ENCODE measurements around the gene LTB. TPM values are rescaled to one million over a fixed set of nuclear protein-coding genes. Genes with fewer than 3 reads are reported as not detected.
A peak's percentile ranks its signal among the peaks of the same experiment; 100 is the strongest.

LTB gene
- total and polyA plus RNA-seq, 2 of the 13 experiments (the other 11 are each of a cell fraction or from before 2014, with no cell fraction given), result 0.09 to 0.22 TPM

DNA sequence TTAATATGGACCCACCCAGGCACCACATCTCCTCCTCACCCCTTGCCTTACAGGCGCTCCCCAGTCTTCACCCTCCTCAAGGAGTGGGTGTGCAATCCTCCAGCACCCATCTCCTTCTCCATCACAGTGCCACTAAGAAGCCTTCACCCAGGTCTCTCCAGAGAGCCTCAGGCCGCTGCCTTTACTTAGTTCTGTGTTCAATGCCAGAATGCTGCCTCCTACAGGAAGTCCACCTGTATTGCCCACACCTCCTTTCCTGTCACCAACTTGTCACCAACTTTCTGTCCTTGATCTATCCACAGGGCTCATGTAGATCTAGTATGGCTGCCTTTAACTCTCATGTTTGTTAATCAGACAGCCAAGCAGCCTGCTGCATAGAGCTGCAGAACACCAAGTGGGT, 3.3 kb upstream of the LTB start (continued):
- no peak for TF ChIP-seq HES4 (CRISPR knock-in tag; IDR thresholded peaks at IDR 0.05; ENCODE audit: borderline replicate concordance)
- TF ChIP-seq, protein P1, sequence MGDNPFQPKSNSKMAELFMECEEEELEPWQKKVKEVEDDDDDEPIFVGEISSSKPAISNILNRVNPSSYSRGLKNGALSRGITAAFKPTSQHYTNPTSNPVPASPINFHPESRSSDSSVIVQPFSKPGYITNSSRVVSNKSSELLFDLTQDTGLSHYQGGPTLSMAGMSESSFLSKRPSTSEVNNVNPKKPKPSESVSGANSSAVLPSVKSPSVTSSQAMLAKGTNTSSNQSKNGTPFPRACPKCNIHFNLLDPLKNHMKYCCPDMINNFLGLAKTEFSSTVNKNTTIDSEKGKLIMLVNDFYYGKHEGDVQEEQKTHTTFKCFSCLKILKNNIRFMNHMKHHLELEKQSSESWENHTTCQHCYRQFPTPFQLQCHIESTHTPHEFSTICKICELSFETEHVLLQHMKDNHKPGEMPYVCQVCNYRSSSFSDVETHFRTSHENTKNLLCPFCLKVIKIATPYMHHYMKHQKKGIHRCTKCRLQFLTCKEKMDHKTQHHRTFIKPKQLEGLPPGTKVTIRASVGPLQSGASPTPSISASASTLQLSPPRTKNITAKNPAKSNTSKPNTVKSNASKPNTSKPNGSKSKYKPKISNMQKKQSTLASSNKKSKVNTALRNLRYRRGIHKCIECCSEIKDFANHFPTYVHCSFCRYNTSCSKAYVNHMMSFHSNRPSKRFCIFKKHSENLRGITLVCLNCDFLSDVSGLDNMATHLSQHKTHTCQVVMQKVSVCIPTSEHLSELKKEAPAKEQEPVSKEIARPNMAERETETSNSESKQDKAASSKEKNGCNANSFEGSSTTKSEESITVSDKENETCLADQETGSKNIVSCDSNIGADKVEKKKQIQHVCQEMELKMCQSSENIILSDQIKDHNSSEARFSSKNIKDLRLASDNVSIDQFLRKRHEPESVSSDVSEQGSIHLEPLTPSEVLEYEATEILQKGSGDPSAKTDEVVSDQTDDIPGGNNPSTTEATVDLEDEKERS (CRISPR knock-in tag; IDR thresholded peaks at IDR 0.05), result no peak
- TF ChIP-seq ZNF83 (CRISPR knock-in tag; IDR thresholded peaks at IDR 0.05; ENCODE audit: borderline replicate concordance), result no peak
- TF ChIP-seq YEATS2 (CRISPR knock-in tag; IDR thresholded peaks at IDR 0.05; ENCODE audit: borderline replicate concordance), result no peak
- TF ChIP-seq MAFK (conservative IDR thresholded peaks at IDR 0.05 in 1 of 2, IDR thresholded peaks at IDR 0.05 in 1 of 2; ENCODE audit: low read length in 2 of 2), result no peak
- no peak for TF ChIP-seq ZNF205 (CRISPR knock-in tag; IDR thresholded peaks at IDR 0.05)

DNA sequence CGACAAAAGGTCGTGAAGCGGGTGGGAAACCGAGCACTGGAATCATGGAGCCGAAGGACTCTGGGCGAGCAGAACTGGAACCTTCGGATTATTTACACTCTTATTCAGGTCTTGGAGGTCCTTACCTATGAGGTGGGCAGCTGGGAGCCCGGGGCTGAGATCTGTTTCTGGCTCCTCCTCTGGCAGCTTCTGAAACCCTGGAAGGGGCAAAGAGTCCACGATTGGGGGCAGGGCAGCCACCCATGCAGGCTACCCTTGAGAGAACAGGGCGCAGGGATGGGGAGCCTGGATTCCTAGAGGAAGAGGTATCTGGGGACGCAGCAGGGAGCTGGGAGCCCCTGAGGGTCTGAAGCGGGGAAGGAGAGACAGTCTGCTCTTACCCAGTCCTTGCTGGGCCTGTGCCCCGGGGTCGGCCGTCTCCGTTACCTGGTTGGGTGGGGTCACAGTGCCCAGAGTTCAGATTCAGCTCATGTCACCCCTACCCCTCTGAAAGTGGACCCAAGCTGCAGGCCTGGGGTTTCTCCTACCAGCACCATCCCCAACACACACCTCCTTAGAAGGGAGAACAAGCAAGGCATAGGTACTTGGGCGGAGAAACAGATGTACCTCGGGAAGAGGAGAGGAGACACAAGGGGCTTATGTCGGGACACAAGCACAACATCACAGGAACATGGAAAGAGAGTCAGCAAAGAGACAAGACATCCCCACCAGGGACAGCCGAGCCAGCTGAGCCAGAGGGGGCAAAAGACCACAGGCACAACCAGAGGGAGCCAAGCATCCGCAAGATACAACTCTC, 592 bp downstream of the LTB start:
- H3K4me3 ChIP-seq (replicated peaks in 1 of 3; ENCODE audit: insufficient read depth in 1 of 3, low read depth in 2 of 3, low read length in 3 of 3), result peak overlapping the region; percentile 67 to 88 (median 78)
- H2AFZ ChIP-seq (ENCODE audit: low read length), result peak overlapping the region; percentile 64
- ATAC-seq (peak; percentile 26), FAIRE-seq (no peak), DNase-seq (ENCODE audit: low spot score) (no peak)
- H3K9me3 ChIP-seq (ENCODE audit: low read length), result no peaks in the 10 kb centered on the region
- H3K4me2 ChIP-seq (ENCODE audit: low read depth, low read length), result peak overlapping the region; percentile 99
- no peaks in the 10 kb centered on the region for H3K79me2 ChIP-seq (ENCODE audit: insufficient read depth, low read length)
- peaks cover 8 to 64% of the 10 kb centered on the region in 2 experiments; a peak in 4 of 5 replicates for H3K27me3 ChIP-seq (ENCODE audit: control insufficient read depth in 1 of 2, insufficient read depth in 2 of 2, low read length in 2 of 2)
- POLR2A ChIA-PET, result interaction anchor here (1.2 to 2.8 kb wide), 3 partner anchors 17 to 52 kb away, joined by 3 to 15 read pairs (median 8); partner anchors contain the start of gene DDX39B
- H4K20me1 ChIP-seq (ENCODE audit: insufficient read depth, low read length), result no peaks in the 10 kb centered on the region
- 7% methylated on average over 21 of the region's 21 CpGs for WGBS (ENCODE audit: low lambda C conversion rate)
- H3K36me3 ChIP-seq (replicated peaks in 1 of 2; ENCODE audit: control insufficient read depth in 1 of 2, insufficient read depth in 2 of 2, low read length in 2 of 2), result no peaks in the 10 kb centered on the region
- in situ Hi-C loops (cut with HindIII; ENCODE audit: extremely low pct_ligation_motif_present, low pct_unique_long_range_greater_than_20kb) (no loop called here), intact Hi-C loops (cut with micrococcal nuclease; ENCODE audit: unreplicated experiment) (loop anchor here (1.0 to 5.0 kb wide), 3 partner anchors 17 to 34 kb away; partner anchors contain the start of genes ATP6V1G2 and NFKBIL1)
- H3K9ac ChIP-seq (ENCODE audit: insufficient read depth, low read depth, low read length), result peak overlapping the region; percentile 65
- CTCF ChIA-PET (ENCODE audit: low intra/inter-chr PET ratio, low total read pairs), result interaction anchor here (1.1 to 3.2 kb wide), 5 partner anchors 15 to 1215 kb away, joined by 3 to 35 read pairs (median 5); partner anchors contain the start of gene NFKBIL1
- no TSS peak for BruUV-seq (replicated peaks)
- peaks cover 25% of the 10 kb centered on the region for H3K4me1 ChIP-seq (ENCODE audit: insufficient read depth, low read length)
- no peak overlapping the region for H3K27ac ChIP-seq (ENCODE audit: extremely low read length, insufficient read depth, low read length)
- TF ChIP-seq FOXJ3 (CRISPR knock-in tag; IDR thresholded peaks at IDR 0.05; ENCODE audit: borderline replicate concordance) (0 out of 2 replicates have a peak, but pooled peaks have one; percentile 11), SMYD3 (CRISPR knock-in tag; IDR thresholded peaks at IDR 0.05) (no peak), YEATS2 (CRISPR knock-in tag; IDR thresholded peaks at IDR 0.05; ENCODE audit: borderline replicate concordance) (0 out of 2 replicates have a peak, but pooled peaks have one; percentile 7), STAT5B (CRISPR knock-in tag; IDR thresholded peaks at IDR 0.05) (no peak), ZNF629 (CRISPR knock-in tag; conservative IDR thresholded peaks at IDR 0.05) (no peak), ZSCAN20 (CRISPR knock-in tag; IDR thresholded peaks at IDR 0.05; ENCODE audit: borderline replicate concordance) (peak; percentile 17; the same call in 1 of the 2 replicates), ARNTL (CRISPR knock-in tag; IDR thresholded peaks at IDR 0.05) (peak; percentile 55; the same call in 1 of the 2 replicates), HMG20A (CRISPR knock-in tag; IDR thresholded peaks at IDR 0.05; ENCODE audit: borderline replicate concordance) (no peak), TCF12 (IDR thresholded peaks at IDR 0.05) (no peak), TCF12 (CRISPR knock-in tag; IDR thresholded peaks at IDR 0.05) (no peak)
- TF ChIP-seq, protein P2, sequence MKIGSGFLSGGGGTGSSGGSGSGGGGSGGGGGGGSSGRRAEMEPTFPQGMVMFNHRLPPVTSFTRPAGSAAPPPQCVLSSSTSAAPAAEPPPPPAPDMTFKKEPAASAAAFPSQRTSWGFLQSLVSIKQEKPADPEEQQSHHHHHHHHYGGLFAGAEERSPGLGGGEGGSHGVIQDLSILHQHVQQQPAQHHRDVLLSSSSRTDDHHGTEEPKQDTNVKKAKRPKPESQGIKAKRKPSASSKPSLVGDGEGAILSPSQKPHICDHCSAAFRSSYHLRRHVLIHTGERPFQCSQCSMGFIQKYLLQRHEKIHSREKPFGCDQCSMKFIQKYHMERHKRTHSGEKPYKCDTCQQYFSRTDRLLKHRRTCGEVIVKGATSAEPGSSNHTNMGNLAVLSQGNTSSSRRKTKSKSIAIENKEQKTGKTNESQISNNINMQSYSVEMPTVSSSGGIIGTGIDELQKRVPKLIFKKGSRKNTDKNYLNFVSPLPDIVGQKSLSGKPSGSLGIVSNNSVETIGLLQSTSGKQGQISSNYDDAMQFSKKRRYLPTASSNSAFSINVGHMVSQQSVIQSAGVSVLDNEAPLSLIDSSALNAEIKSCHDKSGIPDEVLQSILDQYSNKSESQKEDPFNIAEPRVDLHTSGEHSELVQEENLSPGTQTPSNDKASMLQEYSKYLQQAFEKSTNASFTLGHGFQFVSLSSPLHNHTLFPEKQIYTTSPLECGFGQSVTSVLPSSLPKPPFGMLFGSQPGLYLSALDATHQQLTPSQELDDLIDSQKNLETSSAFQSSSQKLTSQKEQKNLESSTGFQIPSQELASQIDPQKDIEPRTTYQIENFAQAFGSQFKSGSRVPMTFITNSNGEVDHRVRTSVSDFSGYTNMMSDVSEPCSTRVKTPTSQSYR (CRISPR knock-in tag; IDR thresholded peaks at IDR 0.05; ENCODE audit: borderline replicate concordance), result peak; percentile 55; the same call in 1 of the 2 replicates
